Neutrophil (primary cell): ENCODE results near the gene SESTD1.

Source experiments
- H3K27ac ChIP-seq: fragments of 200-600 bp; sonication (generic); 2 replicates; pipeline ENCODE4 v1.5.1; 2016; ENCODE audit warnings: mild to moderate bottlenecking, moderate library complexity
- H3K27me3 ChIP-seq: fragments of 200-600 bp; sonication (generic); 2 replicates; pipeline ENCODE4 v1.6.0; 2016; ENCODE audit warnings: mild to moderate bottlenecking
- H3K36me3 ChIP-seq: fragments of 200-600 bp; sonication (generic); 2 replicates; pipeline ENCODE4 v1.5.1; 2017
- H3K4me1 ChIP-seq, 2 experiments: fragments of 200-600 bp in 1 of 2; sonication (generic) in 1 of 2; 1 replicate in 1 of 2; 2 replicates in 1 of 2; pipeline versions ENCODE4 v1.5.1 to v1.6.1; 2013 to 2016; ENCODE audit warnings: low read depth in 1 of 2, low read length in 1 of 2, mild to moderate bottlenecking in 1 of 2, moderate library complexity in 1 of 2; ENCODE audit not compliant: control insufficient read depth in 1 of 2, insufficient read depth in 1 of 2
- H3K4me3 ChIP-seq, 2 experiments: fragments of 200-600 bp in 1 of 2; sonication (generic) in 1 of 2; 1 replicate in 1 of 2; 2 replicates in 1 of 2; pipeline ENCODE4 v1.5.1; 2013 to 2016; ENCODE audit warnings: low read depth in 1 of 2, low read length in 1 of 2, mild to moderate bottlenecking in 1 of 2, moderate library complexity in 1 of 2
- H3K9me3 ChIP-seq: fragments of 200-600 bp; sonication (generic); 2 replicates; pipeline ENCODE4 v1.5.1; 2016
- TF ChIP-seq, protein P1 (sequence below): fragments of 200-600 bp; sonication (generic); IDR thresholded peaks from 2 replicates; pipeline ENCODE4 v1.5.1; 2016; ENCODE audit warnings: antibody characterized with exemption

Gene SESTD1

DNA sequence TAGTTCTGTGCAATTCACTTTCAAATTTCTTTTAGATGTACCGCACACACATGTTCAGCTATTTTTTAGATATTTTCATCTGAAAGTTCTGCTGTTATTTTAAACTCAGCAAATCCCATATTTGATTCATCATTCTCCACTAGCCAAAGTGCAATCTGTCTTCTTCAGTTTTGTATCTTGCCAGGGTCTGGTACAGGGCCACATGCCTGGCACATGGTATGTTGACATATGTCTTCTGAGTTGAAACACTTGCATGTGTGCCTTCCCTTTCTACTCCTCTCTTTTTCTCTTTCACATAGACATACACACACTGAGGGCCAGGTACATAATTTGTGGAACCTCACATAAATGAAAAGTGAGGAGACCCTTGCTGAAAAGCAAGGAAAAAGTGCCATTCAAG, 25.7 kb upstream of the SESTD1 start:
- H3K27ac ChIP-seq, result no peak overlapping the region
- H3K9me3 ChIP-seq, result no peaks in the 10 kb centered on the region
- TF ChIP-seq, protein P1, sequence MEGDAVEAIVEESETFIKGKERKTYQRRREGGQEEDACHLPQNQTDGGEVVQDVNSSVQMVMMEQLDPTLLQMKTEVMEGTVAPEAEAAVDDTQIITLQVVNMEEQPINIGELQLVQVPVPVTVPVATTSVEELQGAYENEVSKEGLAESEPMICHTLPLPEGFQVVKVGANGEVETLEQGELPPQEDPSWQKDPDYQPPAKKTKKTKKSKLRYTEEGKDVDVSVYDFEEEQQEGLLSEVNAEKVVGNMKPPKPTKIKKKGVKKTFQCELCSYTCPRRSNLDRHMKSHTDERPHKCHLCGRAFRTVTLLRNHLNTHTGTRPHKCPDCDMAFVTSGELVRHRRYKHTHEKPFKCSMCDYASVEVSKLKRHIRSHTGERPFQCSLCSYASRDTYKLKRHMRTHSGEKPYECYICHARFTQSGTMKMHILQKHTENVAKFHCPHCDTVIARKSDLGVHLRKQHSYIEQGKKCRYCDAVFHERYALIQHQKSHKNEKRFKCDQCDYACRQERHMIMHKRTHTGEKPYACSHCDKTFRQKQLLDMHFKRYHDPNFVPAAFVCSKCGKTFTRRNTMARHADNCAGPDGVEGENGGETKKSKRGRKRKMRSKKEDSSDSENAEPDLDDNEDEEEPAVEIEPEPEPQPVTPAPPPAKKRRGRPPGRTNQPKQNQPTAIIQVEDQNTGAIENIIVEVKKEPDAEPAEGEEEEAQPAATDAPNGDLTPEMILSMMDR, result no peak
- no peaks in the 10 kb centered on the region for H3K4me1 ChIP-seq
- H3K36me3 ChIP-seq, result no peaks in the 10 kb centered on the region
- no peaks in the 10 kb centered on the region for H3K27me3 ChIP-seq
- H3K4me3 ChIP-seq, result no peak overlapping the region

DNA sequence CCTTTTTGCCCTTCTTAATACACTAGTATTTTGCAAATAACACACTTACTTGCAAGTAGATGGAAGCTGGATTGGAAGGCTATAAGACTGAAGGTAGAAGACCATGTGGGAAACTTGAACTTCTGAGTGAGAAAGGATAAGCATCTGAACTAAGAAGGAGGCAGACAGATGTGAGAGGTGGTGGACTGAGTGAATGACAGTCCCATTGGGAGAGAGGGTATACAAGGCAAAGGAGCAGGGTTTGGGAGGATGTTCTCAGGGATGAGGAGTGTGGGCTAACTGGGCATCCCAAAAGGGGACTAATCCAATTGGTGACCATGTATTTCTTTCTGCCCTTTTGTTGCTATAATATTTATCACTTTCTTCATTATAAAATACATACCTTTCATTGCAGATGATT, 20.4 kb upstream of the SESTD1 start:
- Histone ChIP-seq H3K4me3 (no peak overlapping the region), H3K9me3 (no peaks in the 10 kb centered on the region), H3K4me1 (no peaks in the 10 kb centered on the region), H3K27me3 (no peaks in the 10 kb centered on the region), H3K27ac (no peak overlapping the region), H3K36me3 (no peaks in the 10 kb centered on the region)
- TF ChIP-seq, protein P1, result no peak

DNA sequence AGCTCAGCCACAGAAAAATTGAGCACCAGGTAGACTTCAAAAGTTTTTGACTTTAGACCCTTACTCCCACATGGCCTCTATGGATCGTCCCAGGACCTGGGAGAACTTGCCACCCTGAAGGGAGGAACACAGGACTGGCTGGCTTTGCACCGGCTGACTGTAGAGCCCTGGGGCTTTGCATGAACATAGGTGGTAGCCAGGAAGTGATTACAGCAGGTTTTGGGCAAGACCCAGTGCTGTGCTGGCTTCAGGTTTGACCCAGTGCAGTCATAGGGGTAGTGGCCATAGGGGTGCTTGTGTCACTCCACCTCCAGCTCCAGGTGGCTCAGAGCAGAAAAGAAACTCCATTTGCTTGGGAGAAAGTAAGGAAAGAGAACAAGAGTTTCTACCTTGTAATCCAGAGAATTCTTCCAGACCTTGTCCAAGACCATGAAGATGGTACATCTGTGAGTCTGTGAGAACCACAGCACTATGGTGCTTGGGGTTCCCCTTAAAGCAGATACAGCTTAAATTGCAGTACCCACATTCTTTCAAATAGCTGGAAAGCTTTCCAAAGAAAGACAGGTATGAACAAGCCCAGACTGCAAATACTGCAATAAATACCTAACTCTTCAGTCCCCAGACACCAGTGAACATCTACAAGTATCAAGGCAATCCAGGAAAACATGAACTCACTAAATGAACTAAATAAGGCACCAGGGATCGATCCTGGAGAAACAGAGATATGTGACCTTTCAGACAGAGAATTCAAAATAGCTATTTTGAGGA, 13.0 kb upstream of the SESTD1 start:
- Histone ChIP-seq H3K4me1 (no peaks in the 10 kb centered on the region), H3K36me3 (no peaks in the 10 kb centered on the region), H3K4me3 (no peak overlapping the region), H3K27me3 (no peaks in the 10 kb centered on the region), H3K9me3 (no peaks in the 10 kb centered on the region), H3K27ac (no peak overlapping the region)
- TF ChIP-seq, protein P1, result no peak

DNA sequence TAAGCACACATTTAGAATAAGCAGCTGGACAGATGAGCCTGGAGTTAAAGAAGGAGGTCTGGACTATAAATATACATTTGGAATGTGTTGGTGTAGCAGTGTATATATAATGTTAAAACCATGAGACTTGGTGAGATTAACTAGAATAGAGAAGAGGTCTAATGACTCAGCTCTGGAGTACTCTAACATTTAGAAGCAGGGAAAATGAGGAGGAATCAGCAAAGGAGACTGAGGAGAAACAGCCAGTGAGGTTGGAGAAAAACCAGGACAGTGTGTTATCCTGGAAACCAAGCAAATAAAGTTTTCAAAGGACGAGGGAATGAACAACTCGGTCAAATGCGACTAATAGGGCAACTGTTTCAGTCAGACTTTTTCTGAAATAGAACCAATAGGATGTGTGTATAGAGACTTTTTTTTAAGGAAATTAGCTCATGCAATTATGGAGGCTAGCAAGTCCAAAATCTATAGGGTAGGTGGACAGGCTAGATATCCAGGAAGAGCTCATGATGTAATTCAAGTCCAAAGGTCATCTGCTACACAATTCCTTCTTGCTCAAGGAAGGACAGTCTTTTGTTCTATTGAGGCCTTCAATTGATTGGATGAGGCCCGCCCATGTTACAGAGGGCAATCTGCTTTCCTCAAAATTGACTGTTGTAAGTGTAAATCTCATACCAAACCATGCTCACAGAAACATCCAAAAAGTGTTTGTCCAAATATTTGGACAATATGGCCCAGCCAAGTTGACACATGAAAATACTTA, 10.8 kb upstream of the SESTD1 start:
- Histone ChIP-seq H3K9me3 (no peaks in the 10 kb centered on the region), H3K27ac (no peak overlapping the region), H3K27me3 (no peaks in the 10 kb centered on the region), H3K36me3 (no peaks in the 10 kb centered on the region), H3K4me3 (no peak overlapping the region), H3K4me1 (no peaks in the 10 kb centered on the region)
- TF ChIP-seq, protein P1, result no peak

DNA sequence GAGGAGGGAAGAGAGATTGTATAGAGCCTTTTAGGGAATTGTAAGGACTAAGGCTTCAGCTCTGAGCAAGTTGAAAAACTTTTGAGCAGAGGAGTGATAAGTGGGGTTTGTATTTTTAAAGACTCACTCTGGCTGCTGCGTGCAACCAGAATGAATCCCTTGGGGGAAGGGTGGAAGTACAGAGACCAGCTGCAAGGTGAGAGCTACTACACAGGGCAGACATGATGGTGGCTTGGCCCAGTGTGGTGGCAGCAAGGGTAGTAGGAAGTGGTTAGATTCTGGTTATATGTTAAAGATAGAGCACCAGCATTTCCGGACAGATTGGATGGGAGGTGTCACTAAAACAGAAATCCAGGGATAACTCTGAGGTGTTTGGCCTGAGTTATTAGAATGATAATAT, 10.1 kb upstream of the SESTD1 start:
- Histone ChIP-seq H3K27me3 (no peaks in the 10 kb centered on the region), H3K4me3 (no peak overlapping the region), H3K36me3 (no peaks in the 10 kb centered on the region), H3K9me3 (no peaks in the 10 kb centered on the region), H3K27ac (no peak overlapping the region), H3K4me1 (no peaks in the 10 kb centered on the region)
- TF ChIP-seq, protein P1, result no peak
